Nucleus accumbens (tissue), 56 donors: Measurements from ENCODE around the gene SYTL3.
"Not testable (repeated sequence)": the region's sequence is repeated elsewhere in the genome, so short reads cannot be mapped to it uniquely, and the experiment has no call there.

Experiments used
- DNase-seq, 56 donors: peaks; one replicate each; lab custom pipeline; 2025; lab: John Stamatoyannopoulos, UW

The SYTL3 gene

DNA sequence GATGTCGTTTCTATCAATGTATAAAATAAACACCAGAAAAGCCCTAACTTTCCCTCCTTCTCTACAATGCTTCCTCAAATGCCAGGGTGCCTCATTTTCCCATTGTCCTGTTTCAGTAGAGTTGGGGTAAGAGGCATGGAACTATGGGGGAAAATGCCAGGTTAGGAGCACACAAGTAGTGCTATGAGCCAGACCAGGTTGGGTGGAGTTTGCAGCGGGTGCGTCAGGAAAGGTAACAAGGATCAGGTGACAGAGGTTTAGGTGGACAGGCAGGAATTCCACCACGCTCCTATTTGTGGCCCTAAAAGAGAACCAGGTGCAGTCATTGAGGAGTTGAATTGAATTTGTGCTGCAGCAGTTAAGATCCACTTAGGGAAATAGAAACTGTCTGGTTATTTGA is 36.5 kb downstream of the SYTL3 start:
- DNase-seq, result no peak

DNA sequence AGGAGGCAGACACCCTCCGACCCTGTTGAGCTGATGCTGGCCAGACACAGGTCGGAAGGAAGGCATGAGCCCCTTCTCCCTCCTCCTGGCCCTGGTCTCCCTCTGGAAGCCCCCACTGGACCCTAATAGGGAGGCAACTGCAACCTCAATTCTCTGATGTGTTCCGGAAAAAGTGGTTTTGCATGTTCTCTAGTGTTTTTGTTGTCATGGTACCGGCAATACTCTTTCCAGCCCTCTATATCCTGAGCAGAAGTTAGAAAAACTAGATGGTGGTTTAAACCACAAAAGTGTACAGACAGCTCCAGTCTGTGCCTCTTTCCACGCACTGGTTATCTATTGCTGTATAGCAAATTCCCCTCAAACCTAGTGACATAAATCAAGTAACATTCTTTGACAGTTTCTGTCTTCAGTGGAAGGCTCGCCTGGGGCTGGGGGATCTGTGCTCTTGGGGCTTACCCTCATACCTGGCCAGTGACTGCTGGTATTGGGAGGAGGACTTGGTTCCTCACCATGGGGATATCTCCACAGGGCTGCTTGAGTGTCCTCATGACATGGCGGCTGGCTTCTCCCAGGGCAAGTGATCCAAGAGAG is 37.0 kb downstream of the SYTL3 start:
- DNase-seq, result no peak

DNA sequence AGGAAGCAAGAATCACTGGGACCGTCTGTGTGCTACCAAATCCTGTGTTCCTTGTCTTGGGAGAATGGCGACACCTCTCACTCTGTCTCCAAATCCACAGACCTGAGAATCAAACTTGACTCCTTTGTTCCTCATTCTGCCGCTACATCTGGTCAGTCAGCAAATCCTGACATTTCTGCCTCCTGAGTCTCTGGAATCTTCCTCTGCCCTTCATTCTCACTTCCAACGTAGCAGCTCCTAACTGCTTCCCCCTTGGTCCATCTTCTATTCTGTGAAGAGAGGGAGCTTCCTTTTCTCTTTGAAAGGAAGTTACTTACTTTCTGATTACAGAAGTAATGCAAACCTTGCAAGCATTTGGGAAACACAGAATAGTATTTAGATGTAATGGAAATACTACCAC is 37.7 kb downstream of the SYTL3 start:
- no peak for DNase-seq

DNA sequence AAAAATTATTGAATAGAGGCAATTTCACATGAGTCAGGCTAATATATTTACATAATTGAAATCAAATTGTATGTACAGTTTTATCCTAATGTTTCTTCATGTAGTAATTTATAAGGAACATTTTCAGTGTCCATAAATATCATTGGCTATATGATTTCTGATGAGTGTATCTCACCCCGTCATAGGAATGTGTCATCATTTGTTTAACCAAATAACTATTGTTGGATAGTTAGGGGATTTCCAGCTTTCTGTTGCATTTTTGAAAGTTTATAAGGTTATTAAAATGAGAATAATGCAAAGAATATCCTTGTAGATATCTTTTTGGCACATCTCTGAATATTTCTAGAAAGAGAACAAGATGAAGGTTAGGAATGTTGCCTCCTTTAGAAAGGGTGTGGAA is 39.0 kb downstream of the SYTL3 start:
- DNase-seq, result no peak

DNA sequence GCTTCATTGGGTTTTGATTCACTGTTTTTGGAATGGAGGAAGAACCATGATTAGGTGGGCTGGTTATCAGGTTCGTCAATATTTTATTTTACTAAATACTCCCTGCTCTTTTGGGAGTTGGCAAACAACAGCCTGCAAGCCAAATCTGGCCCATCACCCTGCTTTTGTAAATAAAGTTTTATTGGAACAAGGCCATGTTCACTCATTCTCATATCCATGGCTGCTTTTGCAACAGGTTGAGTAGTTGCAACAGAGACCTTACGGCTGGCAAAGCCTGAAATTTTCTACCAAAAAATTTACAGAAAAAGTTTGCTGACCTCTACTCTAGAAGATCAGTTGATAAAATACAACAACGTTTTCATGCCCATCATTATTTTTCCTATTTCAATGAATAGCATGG is 45.1 kb downstream of the SYTL3 start:
- DNase-seq, result no peak

DNA sequence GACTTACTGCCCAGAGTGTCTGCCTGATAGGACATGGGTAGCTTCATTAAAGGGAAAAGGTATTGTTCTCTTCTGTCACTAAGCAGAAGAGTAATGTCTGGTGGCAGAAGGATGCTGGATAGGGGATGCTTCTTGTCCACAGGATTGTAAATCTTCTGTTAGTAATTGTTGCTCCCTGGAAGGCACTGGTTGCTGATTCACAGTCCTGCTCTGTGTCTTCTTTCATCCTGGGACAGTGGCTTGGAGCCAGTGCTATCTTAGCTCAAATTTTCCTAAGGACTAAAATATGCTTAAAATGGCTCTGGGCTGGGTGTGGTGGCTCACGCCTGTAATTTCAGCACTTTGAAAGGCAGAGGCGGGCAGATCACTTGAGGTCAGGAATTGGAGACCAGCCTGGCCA is 48.0 kb downstream of the SYTL3 start:
- DNase-seq, result no peak

DNA sequence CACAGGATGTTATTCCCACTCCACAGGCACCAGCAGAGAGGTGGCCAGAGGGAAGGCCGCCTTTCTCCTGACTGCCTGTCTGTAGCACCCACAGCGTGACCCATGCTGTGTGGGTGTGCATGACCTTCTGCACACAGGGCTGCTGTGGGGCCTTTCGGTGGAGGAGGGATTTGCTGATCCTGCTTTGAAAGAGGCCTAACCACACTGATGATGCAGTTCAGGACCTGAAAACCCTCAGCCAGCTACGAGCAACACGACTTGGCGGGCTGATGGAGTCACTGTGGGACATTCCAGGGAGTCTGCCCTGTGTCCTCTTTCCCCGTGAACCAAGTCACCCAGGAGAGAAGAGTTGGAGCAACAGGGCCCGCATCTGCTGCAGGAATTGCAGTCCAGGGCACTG is 49.1 kb downstream of the SYTL3 start:
- no peak for DNase-seq

DNA sequence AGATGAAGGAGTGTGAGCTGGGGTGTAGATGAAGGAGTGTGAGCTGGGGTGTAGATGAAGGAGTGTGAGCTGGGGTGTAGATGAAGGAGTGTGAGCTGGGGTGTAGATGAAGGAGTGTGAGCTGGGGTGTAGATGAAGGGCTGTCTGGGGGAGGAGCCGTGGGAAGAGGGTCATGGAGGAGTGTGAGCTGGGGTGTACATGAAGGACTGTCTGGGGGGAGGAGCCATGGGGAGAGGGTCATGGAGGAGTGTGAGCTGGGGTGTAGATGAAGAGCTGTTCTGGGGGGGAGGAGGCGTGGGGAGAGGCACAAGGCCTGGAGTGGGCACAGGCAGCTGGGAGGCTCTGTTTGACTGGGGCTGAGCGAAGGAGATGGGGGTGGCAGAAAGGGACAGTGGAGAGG is 51.4 kb downstream of the SYTL3 start:
- not testable (repeated sequence) for DNase-seq

DNA sequence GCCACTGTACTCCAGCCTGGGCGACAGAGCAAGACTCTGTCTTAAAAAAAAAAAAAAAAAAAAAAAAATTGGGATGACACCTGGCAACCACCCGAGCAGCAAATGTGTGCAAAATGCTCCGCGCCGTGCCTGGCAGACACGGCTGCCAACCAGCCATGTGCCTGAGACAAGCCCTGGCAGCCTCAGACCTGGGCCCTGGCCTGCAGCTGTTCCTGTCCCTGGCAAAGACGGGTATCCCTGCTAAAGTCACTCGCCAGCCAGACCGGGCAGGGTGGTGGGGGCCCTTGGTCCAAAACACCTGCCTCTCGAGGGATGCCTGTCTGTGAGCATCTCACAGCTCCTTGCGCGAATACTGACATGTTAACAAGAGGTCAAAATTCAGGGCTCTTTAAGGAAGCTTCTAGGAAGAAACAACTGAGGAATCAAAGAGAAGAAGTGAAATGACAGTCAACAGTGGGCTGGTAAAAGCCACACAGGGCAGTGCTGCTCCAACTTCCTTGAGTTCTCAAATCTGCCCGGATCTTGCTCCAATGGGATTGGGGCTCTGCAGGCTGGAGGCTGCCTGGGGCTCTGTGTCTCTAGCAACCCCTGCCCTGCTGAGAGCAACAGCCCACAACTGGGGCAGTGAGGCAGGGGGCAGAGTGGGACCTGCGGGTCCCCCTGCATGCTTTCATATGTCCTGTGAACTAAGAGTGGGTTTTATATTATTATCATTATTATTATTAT is 53.4 kb downstream of the SYTL3 start:
- DNase-seq, result peak in 2 of 56 donors; percentile 16 to 30

DNA sequence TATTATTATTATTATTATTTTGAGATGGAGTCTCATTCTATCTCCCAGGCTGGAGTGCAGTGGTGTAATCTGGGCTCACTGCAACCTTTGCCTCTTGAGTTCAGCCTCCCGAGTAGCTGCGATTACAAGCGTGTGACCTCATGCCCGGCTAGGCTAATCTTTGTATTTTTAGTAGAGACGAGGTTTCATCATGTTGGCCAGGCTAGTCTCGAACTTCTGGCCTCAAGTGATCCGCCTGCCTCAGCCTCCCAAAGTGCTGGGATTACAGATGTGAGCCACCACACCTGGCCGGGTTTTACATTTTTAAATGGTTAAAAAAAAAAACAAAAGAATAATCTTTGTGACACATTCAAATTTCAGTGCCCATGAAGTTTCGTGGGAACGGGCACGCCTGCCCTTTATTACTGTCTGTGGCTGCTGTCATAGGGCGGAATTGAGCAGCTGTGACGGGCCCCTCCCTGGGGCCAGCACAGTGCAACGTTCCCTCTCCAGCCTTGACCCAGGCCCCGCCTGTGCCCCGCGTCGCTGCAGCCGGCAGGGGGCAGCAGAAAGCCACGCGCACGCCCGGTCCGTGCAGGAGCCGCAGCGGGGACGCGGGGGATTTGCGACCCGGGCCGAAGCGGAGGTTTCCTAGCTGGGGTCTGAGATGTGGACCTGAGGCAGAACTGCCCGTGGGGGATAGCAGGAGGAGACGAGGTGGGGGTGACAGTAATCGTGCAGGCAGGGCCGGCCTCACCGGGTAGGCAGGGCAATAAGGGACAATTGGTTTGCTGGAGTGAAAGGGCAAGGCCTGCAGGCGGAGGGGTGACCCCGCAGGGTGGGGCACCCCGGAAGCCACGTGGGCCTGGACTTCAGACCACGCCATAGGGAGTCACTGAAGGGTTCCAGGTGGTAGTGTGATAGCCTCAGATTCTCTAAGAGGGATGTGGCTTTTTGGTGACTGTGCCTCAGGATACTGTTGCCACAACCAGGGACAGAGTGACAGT is 54.3 kb downstream of the SYTL3 start:
- peak in 49 of 56 donors; percentile 16 to 82 (median 51) for DNase-seq

DNA sequence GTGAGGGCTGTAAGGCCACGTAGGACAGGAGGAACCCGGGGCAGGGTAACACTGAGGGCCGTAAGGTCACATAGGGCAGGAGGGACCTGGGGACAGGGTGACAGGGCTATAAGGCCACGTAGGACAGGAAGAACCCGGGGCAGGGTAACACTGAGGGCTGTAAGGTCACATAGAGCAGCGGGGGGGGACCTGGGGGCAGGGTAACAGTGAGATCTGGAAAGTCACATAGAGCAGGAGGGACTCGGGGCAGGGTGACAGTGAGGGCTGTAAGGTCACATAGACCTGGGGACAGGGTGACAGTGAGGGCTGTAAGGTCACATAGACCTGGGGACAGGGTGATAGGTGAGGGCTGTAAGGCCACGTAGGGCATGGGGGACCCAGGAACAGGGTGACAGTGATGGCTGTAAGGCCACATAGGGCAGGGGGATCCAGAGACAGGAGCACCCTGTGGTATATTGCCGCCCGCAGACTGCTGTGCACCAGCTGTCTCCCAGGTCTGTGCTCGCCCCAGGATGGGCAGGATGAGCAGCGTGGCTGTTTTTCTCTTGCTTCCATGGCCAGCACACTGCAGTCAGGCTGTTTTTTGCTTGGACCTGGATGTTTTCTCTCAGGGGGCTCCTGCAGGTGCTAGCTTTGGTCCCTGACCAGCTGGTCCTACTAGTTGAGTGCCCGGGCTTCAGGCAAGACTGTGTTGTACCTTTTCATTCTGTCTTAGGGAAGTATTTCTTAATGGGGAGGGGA is 55.7 kb downstream of the SYTL3 start:
- DNase-seq, result no peak

DNA sequence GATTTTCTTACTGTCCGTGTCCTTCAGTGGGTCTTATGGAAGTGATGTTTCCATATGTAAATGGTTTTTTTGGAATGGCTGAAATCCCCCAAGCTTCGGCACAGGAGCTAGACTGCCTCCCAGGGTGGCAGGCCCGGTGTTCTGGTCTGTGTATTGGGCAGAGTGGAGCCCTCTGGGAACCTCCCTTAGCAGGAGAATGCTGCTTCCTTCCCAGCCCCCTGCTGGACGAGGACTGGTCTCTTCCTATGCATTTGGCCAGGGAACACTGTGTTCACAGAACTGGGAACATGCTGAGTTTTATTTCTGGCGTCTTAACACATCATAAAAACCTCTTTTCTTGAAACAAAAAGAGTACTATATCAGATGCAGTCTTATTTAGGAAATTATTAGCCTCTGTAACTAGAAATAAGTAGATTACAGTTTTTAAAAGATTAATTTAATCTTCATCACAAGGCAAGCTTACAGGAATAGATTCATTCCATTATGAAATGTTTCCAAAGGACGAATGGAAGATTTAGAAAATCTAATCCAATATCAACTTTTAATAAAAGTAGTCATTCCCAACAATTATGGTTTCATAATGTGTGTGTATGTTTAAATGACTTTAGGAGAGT is 56.6 kb downstream of the SYTL3 start:
- peak in 1 of 56 donors; percentile 5 for DNase-seq

DNA sequence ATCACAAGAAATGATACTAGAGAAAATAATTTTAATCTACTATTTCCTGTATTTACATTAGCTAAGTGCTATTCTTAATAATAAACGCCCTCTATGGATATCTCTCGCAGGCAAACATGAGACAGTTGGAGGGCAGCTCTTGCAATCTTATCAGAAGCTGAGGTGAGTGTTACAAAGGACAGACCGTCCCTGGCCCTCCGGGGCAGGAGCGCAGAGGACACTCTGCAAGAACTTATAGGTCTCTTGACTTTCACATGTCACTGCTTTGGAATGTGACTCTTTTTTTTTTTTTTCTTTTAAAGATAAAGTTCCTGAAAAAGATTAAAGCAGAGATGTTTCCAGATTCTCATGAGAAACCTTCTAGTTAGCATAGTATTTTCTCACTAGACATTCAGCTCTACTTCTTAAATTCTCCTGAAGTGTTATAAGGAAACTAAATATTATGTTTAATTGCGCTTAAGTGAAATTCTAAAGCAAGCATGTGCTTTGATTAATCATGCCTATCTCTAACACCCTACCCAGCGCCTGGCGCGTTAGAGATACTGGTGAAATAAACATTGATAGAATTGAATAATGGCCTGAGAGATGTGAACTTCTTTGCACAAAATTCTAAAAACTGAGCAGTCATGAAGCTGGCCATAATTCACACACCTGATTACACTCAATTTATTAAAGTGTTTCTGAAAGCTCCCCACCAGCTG is 57.4 kb downstream of the SYTL3 start:
- DNase-seq, result no peak

DNA sequence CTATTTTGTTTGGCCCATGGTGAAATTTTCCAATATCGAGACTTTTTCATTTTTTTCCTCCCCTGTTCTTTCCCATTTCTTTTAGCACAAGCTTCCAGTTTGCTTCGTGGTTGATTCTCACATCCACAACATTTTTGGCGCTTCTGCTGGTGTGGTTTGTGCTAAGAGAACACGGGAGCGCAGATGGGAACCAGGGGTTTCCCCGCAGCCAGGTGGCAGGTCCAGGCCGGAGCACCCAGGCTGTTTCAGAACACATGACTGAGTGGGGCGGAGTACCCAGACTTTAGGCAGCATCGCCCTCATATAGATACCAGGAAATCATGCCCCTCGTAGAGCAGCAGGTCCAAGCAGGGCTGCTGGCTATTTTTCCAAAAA is 58.0 kb downstream of the SYTL3 start:
- DNase-seq, result no peak

DNA sequence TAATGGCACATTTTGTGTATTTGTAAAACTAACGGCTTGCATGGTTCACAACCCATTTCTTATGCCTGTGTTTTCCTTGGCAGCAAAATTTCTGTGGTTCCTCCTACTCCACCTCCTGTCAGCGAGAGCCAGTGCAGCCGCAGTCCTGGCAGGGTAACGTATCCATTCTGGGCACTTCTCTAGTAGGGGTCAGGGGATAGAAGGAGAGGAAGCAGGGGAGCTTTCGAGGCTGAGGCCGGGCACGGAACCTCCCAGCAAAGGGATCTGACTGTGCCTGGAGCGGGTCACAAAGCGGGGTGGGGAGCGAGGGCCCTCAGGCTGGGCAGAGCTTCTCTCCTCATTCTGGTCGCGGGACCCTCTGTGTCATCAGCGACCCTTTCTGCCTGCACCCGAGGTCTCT is 58.4 kb downstream of the SYTL3 start:
- no peak for DNase-seq

DNA sequence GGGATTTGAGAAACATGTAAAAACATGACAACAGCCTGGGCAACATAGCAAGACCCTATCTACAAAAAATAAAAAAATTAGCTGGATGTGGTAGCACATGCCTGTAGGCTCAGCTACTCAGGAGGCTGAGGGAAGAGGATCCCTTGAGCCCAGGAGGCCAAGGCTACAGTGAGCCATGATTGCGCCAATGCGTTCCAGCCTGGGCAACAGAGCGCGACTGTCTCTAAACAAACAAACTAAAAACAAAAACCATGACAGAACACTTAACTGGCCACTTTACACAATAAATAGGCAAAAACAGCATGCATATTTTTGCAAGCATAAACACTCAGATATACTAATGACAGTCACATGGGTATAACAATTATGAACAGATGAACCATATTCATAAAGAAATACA is 60.0 kb downstream of the SYTL3 start:
- no peak for DNase-seq

DNA sequence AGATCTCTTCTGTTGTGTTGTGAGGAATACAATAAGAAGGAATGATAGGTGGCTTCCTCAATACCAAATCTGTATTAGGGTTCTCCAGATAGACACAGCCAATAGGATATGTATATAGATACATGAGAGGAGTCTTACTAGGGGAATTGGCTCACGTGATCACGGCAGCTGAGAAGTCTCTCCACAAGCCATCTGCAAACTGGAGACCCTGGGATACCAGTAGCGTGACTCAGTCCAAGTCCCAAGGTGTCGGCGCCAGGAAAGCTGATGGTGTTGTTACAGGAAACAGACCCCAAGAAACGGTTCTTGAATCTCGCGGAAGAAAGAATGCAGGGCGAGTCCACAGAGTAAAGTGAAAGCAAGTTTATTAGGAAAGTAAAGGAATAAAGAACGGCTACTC is 61.4 kb downstream of the SYTL3 start:
- DNase-seq, result no peak

DNA sequence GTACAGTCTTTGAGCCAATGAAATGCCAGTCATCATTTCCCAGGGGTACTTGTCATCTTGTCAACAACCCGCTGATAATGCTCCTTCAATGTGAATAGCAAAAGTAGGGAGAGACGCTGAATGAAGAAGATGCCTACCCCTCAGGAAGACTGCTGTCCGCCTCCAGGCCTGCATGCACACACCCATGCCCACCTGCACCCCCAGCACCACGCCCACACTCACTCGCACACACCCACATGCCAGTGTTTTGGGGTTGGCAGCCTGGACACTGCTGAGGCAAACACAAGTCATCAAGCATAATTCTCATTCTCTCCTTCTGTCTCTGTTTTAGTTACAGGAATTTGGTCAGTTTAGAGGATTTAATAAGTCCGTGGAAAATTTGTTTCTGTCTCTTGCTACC is 63.6 kb downstream of the SYTL3 start:
- no peak for DNase-seq

DNA sequence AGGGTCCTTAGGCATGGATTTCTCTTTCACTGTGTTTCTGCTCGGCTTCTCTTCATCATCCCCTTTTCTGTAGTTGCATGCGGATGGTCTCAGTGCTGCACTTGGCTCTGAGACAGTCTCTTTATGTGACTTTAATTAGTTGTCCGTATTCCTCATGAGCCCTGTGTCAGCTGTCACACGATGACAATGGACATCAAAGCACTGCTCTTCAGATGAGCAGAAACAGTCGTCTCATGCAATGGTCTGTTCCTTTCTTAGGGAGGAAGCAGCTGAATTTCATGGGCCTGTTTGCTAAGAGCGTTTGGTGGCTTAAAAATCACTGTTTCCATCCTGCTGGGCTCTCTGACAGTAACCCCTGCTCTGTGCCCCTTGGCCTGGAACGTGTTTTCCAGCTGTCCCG is 64.9 kb downstream of the SYTL3 start:
- no peak for DNase-seq
